ENCODE measurements around the gene NTHL1.

NTHL1 gene

GRCh38 chr16:1991135-1991551 lies 56.5 kb downstream of the NTHL1 start:
- no peak for DNase-seq

GRCh38 chr16:1990351-1991134 lies 57.1 kb downstream of the NTHL1 start:
- DNase-seq: no peak

DNA sequence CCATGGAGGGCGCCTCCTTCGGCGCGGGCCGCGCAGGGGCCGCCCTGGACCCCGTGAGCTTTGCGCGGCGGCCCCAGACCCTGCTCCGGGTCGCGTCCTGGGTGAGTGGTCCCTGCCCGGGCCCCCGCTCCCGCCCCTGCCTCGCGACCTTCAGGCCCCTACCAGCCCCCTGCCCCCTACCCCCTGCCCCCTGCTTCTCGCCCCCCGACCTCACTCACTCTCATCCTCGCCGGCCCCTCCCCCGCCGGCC lies 57.6 kb downstream of the NTHL1 start:
- DNase-seq: no peak
